ENCODE data around the gene ZFYVE19. TPM values are rescaled to one million over a fixed set of nuclear protein-coding genes. Genes with fewer than 3 reads are reported as not detected.
A peak's percentile ranks its signal among the peaks of the same experiment; 100 is the strongest.

The ZFYVE19 gene
- total and polyA plus RNA-seq, 12 donors, result 11.9 to 29.2 (median 17.9) TPM

DNA sequence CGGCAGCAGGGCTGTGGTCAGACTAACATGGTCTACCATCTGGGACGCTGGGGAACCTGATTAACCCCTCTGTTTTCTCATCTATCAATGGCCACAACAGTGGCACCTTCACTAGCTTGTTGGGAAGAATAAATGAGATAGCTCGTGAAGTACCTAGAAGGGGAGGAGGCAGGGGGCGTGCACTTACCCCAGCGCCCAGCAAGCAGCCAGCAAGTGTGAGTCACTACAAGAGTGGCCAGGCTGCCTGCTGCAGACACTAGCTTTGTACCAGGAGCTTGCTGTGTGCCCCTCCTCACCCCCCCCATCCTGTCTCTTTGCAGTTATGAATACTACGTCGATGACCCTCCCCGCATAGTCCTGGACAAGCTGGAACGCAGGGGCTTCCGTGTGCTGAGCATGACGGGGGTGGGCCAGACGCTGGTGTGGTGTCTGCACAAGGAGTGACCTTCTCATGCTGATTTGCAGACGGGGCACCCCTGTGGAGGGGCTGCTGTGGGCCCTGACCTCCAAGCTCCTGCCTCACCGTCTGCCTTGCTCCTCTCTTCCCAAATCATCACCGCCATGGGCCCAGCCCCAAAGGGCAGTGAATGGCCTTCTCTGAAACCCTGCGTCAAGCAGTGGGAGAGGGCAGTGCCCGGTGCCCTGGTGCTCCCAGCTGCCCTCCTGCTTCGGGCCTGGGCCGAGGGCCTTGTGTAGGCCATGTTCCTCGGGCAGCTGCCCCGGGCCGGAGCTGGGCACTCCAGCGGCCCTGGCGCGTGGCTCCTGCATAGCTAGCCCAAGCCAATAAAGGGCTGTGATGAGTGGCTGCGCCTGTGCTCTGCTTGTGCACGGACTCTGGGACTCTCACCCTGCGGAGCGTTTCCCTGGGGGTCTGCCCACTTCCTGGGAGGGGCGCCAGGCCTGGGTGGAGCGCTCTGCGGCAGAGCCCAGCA lies 39.7 kb upstream of the ZFYVE19 start:
- ATAC-seq (no peak), DNase-seq (no peak)
- TF ChIP-seq, protein P1, sequence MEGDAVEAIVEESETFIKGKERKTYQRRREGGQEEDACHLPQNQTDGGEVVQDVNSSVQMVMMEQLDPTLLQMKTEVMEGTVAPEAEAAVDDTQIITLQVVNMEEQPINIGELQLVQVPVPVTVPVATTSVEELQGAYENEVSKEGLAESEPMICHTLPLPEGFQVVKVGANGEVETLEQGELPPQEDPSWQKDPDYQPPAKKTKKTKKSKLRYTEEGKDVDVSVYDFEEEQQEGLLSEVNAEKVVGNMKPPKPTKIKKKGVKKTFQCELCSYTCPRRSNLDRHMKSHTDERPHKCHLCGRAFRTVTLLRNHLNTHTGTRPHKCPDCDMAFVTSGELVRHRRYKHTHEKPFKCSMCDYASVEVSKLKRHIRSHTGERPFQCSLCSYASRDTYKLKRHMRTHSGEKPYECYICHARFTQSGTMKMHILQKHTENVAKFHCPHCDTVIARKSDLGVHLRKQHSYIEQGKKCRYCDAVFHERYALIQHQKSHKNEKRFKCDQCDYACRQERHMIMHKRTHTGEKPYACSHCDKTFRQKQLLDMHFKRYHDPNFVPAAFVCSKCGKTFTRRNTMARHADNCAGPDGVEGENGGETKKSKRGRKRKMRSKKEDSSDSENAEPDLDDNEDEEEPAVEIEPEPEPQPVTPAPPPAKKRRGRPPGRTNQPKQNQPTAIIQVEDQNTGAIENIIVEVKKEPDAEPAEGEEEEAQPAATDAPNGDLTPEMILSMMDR (IDR thresholded peaks at IDR 0.05), result no peak
- H3K36me3 ChIP-seq, result peaks cover 0 to 43% (median 3%) of the 10 kb centered on the region in 9 donors
- peaks cover 0 to 56% (median 38%) of the 10 kb centered on the region in 9 donors for H3K4me1 ChIP-seq
- no peaks in the 10 kb centered on the region for H3K27me3 ChIP-seq
- no peak overlapping the region for H3K4me3 ChIP-seq
- no peak overlapping the region for H3K27ac ChIP-seq
- no peaks in the 10 kb centered on the region for H3K9me3 ChIP-seq
- intact Hi-C loops (cut with DNase I), result no loop called here
- WGBS, 2 donors, result 92 to 93% methylated on average over 32 of the region's 32 CpGs

DNA sequence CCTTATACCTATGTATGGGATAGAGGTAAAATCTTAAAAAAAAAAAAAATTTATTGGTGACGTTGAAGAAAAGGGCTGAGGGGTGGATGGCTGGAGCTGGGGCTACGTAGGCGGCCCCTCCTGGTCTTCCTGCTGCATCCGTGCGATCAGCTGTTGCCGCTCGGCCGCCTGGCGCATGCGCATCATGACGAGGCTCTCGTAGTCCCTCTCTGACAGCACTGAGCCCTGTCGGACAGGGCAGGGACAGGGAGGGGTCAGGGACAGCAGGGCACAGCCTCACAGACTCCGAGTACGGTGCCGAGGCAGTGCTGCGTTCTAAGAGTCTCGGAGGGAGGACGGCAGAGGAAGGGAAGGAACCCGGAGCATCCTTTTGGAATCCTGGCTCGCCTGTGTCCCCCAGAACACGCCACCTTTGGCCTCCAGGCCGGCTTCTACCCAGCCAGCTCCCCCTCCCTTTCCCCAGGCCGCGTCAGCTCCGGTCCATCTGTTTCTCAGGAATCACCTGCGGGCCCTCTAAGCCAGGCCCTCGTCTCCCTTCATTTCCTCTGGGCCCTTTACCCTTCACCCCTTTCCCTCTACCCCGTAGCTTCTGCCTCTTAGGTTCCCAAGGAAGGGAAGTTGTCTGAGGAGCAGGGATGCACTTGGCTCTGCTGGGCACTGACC lies 38.9 kb upstream of the ZFYVE19 start:
- WGBS, 2 donors, result 91 to 92% methylated on average over 29 of the region's 29 CpGs
- intact Hi-C loops (cut with DNase I), result no loop called here
- no peak overlapping the region for H3K4me3 ChIP-seq
- DNase-seq (no peak), ATAC-seq (no peak)
- H3K4me1 ChIP-seq, result peaks cover 0 to 50% (median 31%) of the 10 kb centered on the region in 9 donors
- no peaks in the 10 kb centered on the region for H3K27me3 ChIP-seq
- H3K27ac ChIP-seq, result peak overlapping the region in 1 of 10 donors; percentile 31
- TF ChIP-seq, protein P1 (IDR thresholded peaks at IDR 0.05), result no peak
- H3K36me3 ChIP-seq, result peaks cover 0 to 51% (median 8%) of the 10 kb centered on the region in 9 donors
- no peaks in the 10 kb centered on the region for H3K9me3 ChIP-seq

DNA sequence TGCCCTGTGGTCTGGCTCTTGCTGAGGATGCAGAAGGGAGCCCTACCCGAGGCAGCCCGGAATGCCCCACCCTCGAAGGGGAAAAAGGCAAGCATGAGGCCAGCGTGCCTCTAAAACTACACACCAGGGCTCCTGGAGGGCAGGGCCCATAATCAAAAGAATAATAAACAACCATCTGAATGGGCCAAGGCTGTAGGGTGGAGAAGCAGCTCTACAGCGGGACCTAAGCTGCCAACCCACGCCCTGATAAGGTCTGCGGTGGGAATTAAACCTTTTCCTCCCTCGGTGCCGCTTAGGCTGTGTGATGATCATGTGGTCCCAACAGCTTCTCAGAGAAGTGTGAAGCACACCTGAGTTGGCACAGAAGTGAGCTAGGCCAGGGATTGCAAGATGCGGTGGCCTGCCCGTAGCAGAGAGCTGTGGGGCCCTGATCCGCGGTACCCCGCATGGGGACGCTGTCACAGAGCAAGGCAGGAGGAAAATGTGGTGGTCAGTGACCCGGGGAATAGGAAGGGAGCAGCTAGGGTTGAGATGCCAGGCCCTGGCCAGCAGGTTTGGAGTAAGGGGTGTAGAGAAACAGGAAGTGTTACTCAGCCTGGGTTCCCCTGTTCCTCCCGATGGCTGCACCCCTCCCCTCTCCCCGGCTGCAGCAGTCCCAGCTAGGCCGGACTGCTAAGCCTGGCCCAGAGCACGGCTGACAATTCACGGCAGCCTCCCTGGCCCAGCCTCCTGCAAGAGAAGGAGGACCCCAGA lies 38.2 kb upstream of the ZFYVE19 start:
- peaks cover 0 to 42% (median 24%) of the 10 kb centered on the region in 9 donors for H3K4me1 ChIP-seq
- no peaks in the 10 kb centered on the region for H3K27me3 ChIP-seq
- intact Hi-C loops (cut with DNase I), result no loop called here
- no peak overlapping the region for H3K4me3 ChIP-seq
- peak overlapping the region in 6 of 10 donors; percentile 9 to 44 (median 26) for H3K27ac ChIP-seq
- H3K9me3 ChIP-seq, result no peaks in the 10 kb centered on the region
- peaks cover 0 to 58% (median 15%) of the 10 kb centered on the region in 9 donors for H3K36me3 ChIP-seq
- DNase-seq (no peak), ATAC-seq (peak in 1 of 8 donors; percentile 1)
- TF ChIP-seq, protein P1 (IDR thresholded peaks at IDR 0.05), result no peak
- 78 to 82% methylated on average over 20 to 21 of the region's 21 CpGs for WGBS, 2 donors

All from heart right ventricle (tissue), 16 donors.